OCI-LY3 (cell line): ENCODE measurements around the gene NOL6.

Experiments used
- H2AFZ ChIP-seq: fragments of 200-600, 300-600 bp; shearing (Covaris generic); 2 replicates; pipeline ENCODE4 v1.6.0; 2014; ENCODE audit warnings: antibody characterized with exemption, low read depth, low read length
- H3K27ac ChIP-seq: fragments of 200-600, 300-600 bp; sonication (generic); 2 replicates; pipeline ENCODE4 v1.5.1; 2014; ENCODE audit warnings: mild to moderate bottlenecking, low read length, moderate library complexity, mixed read lengths
- H3K27me3 ChIP-seq: fragments of 200-600, 300-600 bp; sonication (generic); 2 replicates; pipeline ENCODE4 v1.6.1; 2014; ENCODE audit warnings: low read depth, low read length, mixed read lengths
- H3K36me3 ChIP-seq: fragments of 200-600, 300-600 bp; sonication (generic); replicated peaks from 2 replicates; pipeline ENCODE3; 2014; ENCODE audit warnings: low read depth, low read length, mixed read lengths
- H3K4me1 ChIP-seq: fragments of 300-600, 200-600 bp; sonication (generic); 2 replicates; pipeline ENCODE4 v1.6.1; 2014; ENCODE audit warnings: low read length, mixed read lengths
- H3K4me2 ChIP-seq: fragments of 200-600, 300-600 bp; sonication (generic); 2 replicates; pipeline ENCODE4 v1.6.1; 2014; ENCODE audit warnings: low read length, mixed read lengths
- H3K4me3 ChIP-seq: fragments of 300-600, 200-600 bp; sonication (generic); 2 replicates; pipeline ENCODE4 v1.5.1; 2014; ENCODE audit warnings: antibody characterized with exemption, mild to moderate bottlenecking, low read length, moderate library complexity
- H3K79me2 ChIP-seq: fragments of 300-600, 200-600 bp; shearing (Covaris generic); 2 replicates; pipeline ENCODE4 v1.6.1; 2014; ENCODE audit warnings: mild to moderate bottlenecking, low read length, mixed read lengths
- H3K9ac ChIP-seq: fragments of 300-600, 200-600 bp; shearing (Covaris generic); 2 replicates; pipeline ENCODE4 v1.6.0; 2014; ENCODE audit warnings: mild to moderate bottlenecking, low read length, moderate library complexity
- H3K9me3 ChIP-seq: fragments of 200-600, 300-600 bp; shearing (Covaris generic); 2 replicates; pipeline ENCODE4 v1.6.1; 2014; ENCODE audit warnings: low read length, mixed read lengths; ENCODE audit not compliant: insufficient read depth
- H4K20me1 ChIP-seq: fragments of 200-600, 300-600 bp; sonication (generic); 2 replicates; pipeline ENCODE4 v1.6.1; 2016; ENCODE audit warnings: low read length, mixed read lengths; ENCODE audit not compliant: insufficient read depth
- CTCF ChIP-seq: fragments of 200-600, 300-600 bp; sonication (generic); IDR thresholded peaks from 2 replicates; pipeline ENCODE4 v1.5.1; 2014; ENCODE audit warnings: antibody characterized with exemption, low read length, low read depth
- EZH2phosphoT487 ChIP-seq: fragments of 200-600 bp; shearing (Covaris generic); IDR thresholded peaks from 2 replicates; pipeline ENCODE4 v1.6.1; 2018; ENCODE audit warnings: antibody characterized with exemption, mixed run types, low read depth

The NOL6 gene

GRCh38 chr9:33446240-33446945, 27.3 kb downstream of the NOL6 start:
- H3K36me3 ChIP-seq: no peaks in the 10 kb centered on the region
- peak overlapping the region; percentile 79; the same call in 1 of the 2 replicates for H2AFZ ChIP-seq
- no peak overlapping the region for H3K9ac ChIP-seq
- H3K27ac ChIP-seq: no peak overlapping the region
- H3K4me2 ChIP-seq: peak overlapping the region; percentile 94
- H3K79me2 ChIP-seq: no peaks in the 10 kb centered on the region
- peaks cover 12% of the 10 kb centered on the region for H3K27me3 ChIP-seq
- no peaks in the 10 kb centered on the region for H3K9me3 ChIP-seq
- peaks cover 17% of the 10 kb centered on the region for H3K4me1 ChIP-seq
- H3K4me3 ChIP-seq: peak overlapping the region; percentile 76; the same call in 1 of the 2 replicates
- H4K20me1 ChIP-seq: no peaks in the 10 kb centered on the region
- no peak for TF ChIP-seq CTCF
- TF ChIP-seq EZH2phosphoT487: no peak

- H3K4me2 ChIP-seq: no peak overlapping the region
- H3K36me3 ChIP-seq: no peaks in the 10 kb centered on the region
- no peaks in the 10 kb centered on the region for H3K79me2 ChIP-seq
- no peak overlapping the region for H3K9ac ChIP-seq
- H3K9me3 ChIP-seq: no peaks in the 10 kb centered on the region
- TF ChIP-seq EZH2phosphoT487 (no peak), CTCF (no peak)
- H3K4me1 ChIP-seq: peaks cover 17% of the 10 kb centered on the region
- peaks cover 12% of the 10 kb centered on the region for H3K27me3 ChIP-seq
- no peak overlapping the region for H2AFZ ChIP-seq
- H4K20me1 ChIP-seq: no peaks in the 10 kb centered on the region
- H3K4me3 ChIP-seq: no peak overlapping the region
- no peak overlapping the region for H3K27ac ChIP-seq
Measured at GRCh38 chr9:33445389-33446239, 28.1 kb downstream of the NOL6 start.

- Histone ChIP-seq H2AFZ (no peak overlapping the region), H3K27ac (no peak overlapping the region), H3K4me3 (no peak overlapping the region), H3K9me3 (no peaks in the 10 kb centered on the region), H3K4me2 (no peak overlapping the region), H3K4me1 (peaks cover 17% of the 10 kb centered on the region), H4K20me1 (no peaks in the 10 kb centered on the region), H3K27me3 (peaks cover 27% of the 10 kb centered on the region), H3K36me3 (no peaks in the 10 kb centered on the region), H3K79me2 (no peaks in the 10 kb centered on the region), H3K9ac (no peak overlapping the region)
- no peak for TF ChIP-seq EZH2phosphoT487
- TF ChIP-seq CTCF: no peak
Measured at GRCh38 chr9:33443464-33444154, 30.1 kb downstream of the NOL6 start.

GRCh38 chr9:33443047-33443446, 30.7 kb downstream of the NOL6 start:
- H3K9me3 ChIP-seq: no peaks in the 10 kb centered on the region
- H2AFZ ChIP-seq: no peak overlapping the region
- H3K27ac ChIP-seq: no peak overlapping the region
- no peak for TF ChIP-seq EZH2phosphoT487
- TF ChIP-seq CTCF: no peak
- no peak overlapping the region for H3K4me2 ChIP-seq
- H3K4me1 ChIP-seq: peaks cover 17% of the 10 kb centered on the region
- no peak overlapping the region for H3K4me3 ChIP-seq
- no peaks in the 10 kb centered on the region for H3K79me2 ChIP-seq
- no peaks in the 10 kb centered on the region for H4K20me1 ChIP-seq
- H3K9ac ChIP-seq: no peak overlapping the region
- no peaks in the 10 kb centered on the region for H3K36me3 ChIP-seq
- H3K27me3 ChIP-seq: peaks cover 24% of the 10 kb centered on the region
